HFFc6 (cell line): ENCODE measurements around the gene METAP1D. TPM values are rescaled to one million over a fixed set of nuclear protein-coding genes. Genes with fewer than 3 reads are reported as not detected.

Experiments used
- DNase-seq: peaks from one replicate; pipeline ENCODE4 v3.0.0-alpha.2; 2018
- H3K27ac Mint-ChIP-seq: 2 replicates; pipeline ENCODE4 v1.8.0; 2020; ENCODE audit warnings: mild to moderate bottlenecking, mixed read lengths
- H3K27me3 Mint-ChIP-seq: 2 replicates; pipeline ENCODE4 v1.8.0; 2021; ENCODE audit warnings: mild to moderate bottlenecking, moderate library complexity, mixed read lengths; ENCODE audit not compliant: insufficient read depth
- H3K36me3 Mint-ChIP-seq: 2 replicates; pipeline ENCODE4 v1.8.0; 2021; ENCODE audit warnings: low read depth, mixed read lengths
- H3K4me1 Mint-ChIP-seq: 2 replicates; pipeline ENCODE4 v1.8.0; 2020; ENCODE audit warnings: low read depth, mixed read lengths
- H3K4me3 Mint-ChIP-seq: 2 replicates; pipeline ENCODE4 v1.8.0; 2020; ENCODE audit warnings: mild to moderate bottlenecking, moderate library complexity, mixed read lengths
- H3K9me3 Mint-ChIP-seq: 2 replicates; pipeline ENCODE4 v1.8.0; 2020; ENCODE audit warnings: mild to moderate bottlenecking, mixed read lengths
- CTCF ChIP-seq: fragments of 200-600 bp; sonication (generic); IDR thresholded peaks from 2 replicates; pipeline ENCODE4 v1.5.0; 2021; ENCODE audit warnings: antibody characterized with exemption, mild to moderate bottlenecking
- total RNA-seq, 6 experiments: library from RNA; stranded (reverse); fragmentation: NEBNext Ultra II Directional; extraction: Animal tissue kit (Norgen Biotek cat#: 25700); gene quantifications; 2 replicates in 1 of 6; 3 replicates in 5 of 6; pipeline ENCODE4 v1.2.3, GENCODE V29; 2021

METAP1D gene
- total RNA-seq, 6 experiments from 2014 or later = 5.3 to 7.5 (median 6.2) TPM

- Mint-ChIP-seq H3K4me1 (peaks cover 27% of the 10 kb centered on the region), H3K9me3 (no peaks in the 10 kb centered on the region), H3K27ac (peak overlapping the region; percentile 22; the same call in 1 of the 2 replicates), H3K36me3 (no peaks in the 10 kb centered on the region), H3K27me3 (no peaks in the 10 kb centered on the region), H3K4me3 (no peak overlapping the region)
- no peak for TF ChIP-seq CTCF
- no peak for DNase-seq
These were observed 120.4 kb downstream of the METAP1D start for GRCh38 chr2:172120118-172120517.

DNA sequence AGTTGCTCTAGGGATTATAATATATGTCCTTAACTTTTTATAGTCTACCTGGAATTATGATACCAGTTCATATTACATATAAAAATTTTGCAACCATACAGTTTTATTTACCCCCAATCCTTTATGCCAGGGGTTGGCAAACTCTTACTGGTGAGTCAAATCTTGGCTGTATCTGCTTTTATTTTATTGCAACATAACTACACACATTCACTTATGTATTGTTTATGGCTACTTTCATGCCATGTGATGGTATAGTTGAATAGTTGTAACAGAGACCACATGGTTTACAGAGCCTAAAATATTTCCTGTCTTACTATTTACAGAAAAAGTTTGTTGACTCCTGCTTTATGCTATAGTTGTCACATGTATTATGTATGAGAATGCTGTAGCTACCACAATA is 128.7 kb downstream of the METAP1D start:
- H3K4me3 Mint-ChIP-seq = no peak overlapping the region
- no peak overlapping the region for H3K27ac Mint-ChIP-seq
- H3K9me3 Mint-ChIP-seq = no peaks in the 10 kb centered on the region
- H3K36me3 Mint-ChIP-seq = no peaks in the 10 kb centered on the region
- H3K4me1 Mint-ChIP-seq = no peaks in the 10 kb centered on the region
- no peaks in the 10 kb centered on the region; the same call in 1 of the 2 replicates for H3K27me3 Mint-ChIP-seq
- no peak for DNase-seq
- TF ChIP-seq CTCF = no peak

DNA sequence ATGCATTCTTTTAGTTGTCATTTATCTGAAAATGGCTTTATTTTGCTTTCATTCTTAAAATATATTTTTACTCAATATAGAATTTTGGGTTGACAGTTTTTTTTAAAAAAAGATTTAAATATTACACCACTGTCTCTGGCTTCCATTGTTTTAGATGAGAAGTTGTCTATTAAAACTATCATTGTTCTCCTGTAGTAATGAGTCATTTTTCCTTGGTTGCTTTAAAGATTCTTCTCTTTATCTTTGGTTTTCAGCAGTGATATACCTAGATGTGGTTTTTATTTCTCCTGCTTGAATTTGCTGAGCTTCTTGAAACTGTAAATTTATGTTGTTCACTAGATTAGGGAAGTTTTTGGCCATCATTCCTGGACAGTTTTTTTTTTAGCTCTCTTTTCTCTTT is 129.7 kb downstream of the METAP1D start:
- H3K27me3 Mint-ChIP-seq = no peaks in the 10 kb centered on the region; the same call in 1 of the 2 replicates
- no peak overlapping the region for H3K4me3 Mint-ChIP-seq
- no peak overlapping the region for H3K27ac Mint-ChIP-seq
- H3K36me3 Mint-ChIP-seq = no peaks in the 10 kb centered on the region
- H3K4me1 Mint-ChIP-seq = no peaks in the 10 kb centered on the region
- no peaks in the 10 kb centered on the region for H3K9me3 Mint-ChIP-seq
- DNase-seq = no peak
- no peak for TF ChIP-seq CTCF

Other genes with a start within 250 kb of the METAP1D start
- gene SLC25A12, start 105.7 kb upstream of the METAP1D start, total RNA-seq = 10 to 100 TPM; 16.8 to 20.9 (median 19.4) TPM
- gene HAT1, start 77.5 kb upstream of the METAP1D start, total RNA-seq = 10 to 100 TPM; 40.3 to 65.1 (median 61.3) TPM
- gene DLX1, start 85.6 kb downstream of the METAP1D start, total RNA-seq = 10 to 100 TPM in 2 of 6 experiments, 1 to 10 TPM in 4; 8.2 to 13.9 (median 9.2) TPM
- 10 to 100 TPM in 2 of 6 experiments, 1 to 10 TPM in 4; 8.8 to 12.6 (median 9.5) TPM for gene DLX2, start 102.9 kb downstream of the METAP1D start, total RNA-seq